Activated effector memory CD4-positive, alpha-beta T cell treated with Interleukin-2 at 50 U/mL for 16 hours (primary cell): Measurements from ENCODE around the gene MINDY4B.

Experiments used
- DNase-seq: peaks from one replicate; pipeline ENCODE4 v3.0.0-alpha.2; 2020

The MINDY4B gene

GRCh38 chr3:150905339-150905738, at the start of gene MINDY4B:
TSS of gene MINDY4B (minus strand) at chr3:150905439. CDS start at chr3:150905439, 0 bp downstream.
- DNase-seq: no peak

- no peak for DNase-seq
Observed at GRCh38 chr3:150951923-150952322, 46.7 kb upstream of the MINDY4B start.

GRCh38 chr3:150945226-150946032, 40.2 kb upstream of the MINDY4B start:
- no peak for DNase-seq

- no peak for DNase-seq
Observed at GRCh38 chr3:150942221-150942620, 37.0 kb upstream of the MINDY4B start.

DNA sequence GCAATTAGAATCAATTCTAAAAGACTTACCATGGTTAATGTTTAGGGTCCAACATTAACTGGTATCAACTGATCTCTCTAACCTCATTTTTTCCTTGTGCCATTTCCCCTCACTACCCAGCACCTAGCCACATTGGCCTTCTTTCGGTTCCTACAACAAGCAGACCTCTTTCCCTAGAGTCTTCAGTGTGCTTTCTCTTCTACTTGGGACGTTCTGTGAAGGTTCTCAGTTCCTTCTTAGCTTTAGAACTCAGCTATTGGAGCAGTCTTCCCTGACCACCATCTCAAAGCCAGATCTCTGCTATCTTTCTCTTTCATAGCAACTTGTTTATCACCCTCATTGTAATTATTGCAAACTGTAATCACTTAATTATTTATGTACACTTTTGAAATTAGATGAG, 31.5 kb upstream of the MINDY4B start:
- DNase-seq: no peak

GRCh38 chr3:150933473-150933995, 28.3 kb upstream of the MINDY4B start:
- no peak for DNase-seq

- DNase-seq: no peak
Observed at GRCh38 chr3:150931745-150932144, 26.5 kb upstream of the MINDY4B start.

GRCh38 chr3:150930839-150931238, 25.6 kb upstream of the MINDY4B start:
- no peak for DNase-seq

GRCh38 chr3:150928234-150928633, 23.0 kb upstream of the MINDY4B start:
- no peak for DNase-seq

DNA sequence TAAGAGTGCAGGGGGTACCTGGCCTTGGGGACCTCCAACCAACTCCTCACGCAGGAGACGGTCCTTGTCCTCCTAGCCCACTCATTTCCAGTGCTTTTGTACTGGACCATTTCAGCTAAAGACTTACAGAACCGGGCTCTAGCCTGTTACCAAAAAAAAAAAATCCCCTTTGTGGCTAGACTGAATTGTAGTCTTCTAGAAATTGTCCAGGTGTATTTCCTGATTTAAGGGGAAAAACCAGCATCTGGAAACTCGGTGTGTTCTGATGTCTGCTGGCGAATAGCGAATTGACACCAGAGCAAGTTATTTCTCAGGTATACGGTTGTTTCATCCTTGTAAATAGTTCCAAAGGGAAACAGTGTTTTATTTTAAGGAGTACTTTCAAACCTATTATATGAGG, 21.1 kb upstream of the MINDY4B start:
- no peak for DNase-seq

DNA sequence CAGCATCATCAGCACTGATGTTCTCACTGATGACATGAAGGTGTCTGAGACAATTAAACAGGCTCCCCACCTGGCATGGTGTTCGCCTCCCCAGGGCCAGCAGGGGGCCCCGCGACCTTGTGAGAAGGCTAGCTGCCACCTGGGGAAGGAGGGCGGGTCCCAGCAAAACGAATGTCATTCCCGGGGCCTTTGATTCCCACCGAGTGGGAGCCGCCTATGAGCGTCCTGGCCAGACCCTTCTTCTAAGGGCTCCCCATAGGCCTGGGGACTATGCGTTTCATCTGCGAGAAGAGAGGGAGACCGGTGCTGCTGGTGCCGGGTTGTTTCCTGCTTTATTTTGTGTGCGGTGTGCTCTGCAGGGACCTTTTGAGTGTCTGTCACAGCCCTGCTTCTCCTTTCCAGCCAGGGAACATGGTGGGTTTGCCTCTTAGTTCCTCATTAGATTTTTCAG, 20.5 kb upstream of the MINDY4B start:
- DNase-seq: peak; percentile 22

DNA sequence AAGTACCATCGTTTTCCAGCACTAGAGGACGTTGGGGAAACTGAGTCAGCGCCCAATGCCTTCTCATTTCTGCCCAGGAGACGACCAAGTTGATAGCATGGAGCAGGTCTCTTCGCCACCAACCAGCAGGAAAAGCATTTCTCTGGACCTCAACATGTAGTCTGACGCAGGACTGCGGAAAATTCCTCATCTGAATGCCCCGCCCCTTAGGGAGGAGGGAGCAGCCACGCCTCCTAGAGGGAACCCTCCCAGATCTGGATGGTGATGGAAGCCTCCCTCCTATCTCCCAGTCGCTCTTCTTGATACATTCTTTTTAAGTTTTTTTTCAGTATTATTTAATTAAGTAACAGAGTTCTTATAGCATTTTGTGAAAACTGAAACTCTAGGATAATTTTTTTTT, 17.4 kb upstream of the MINDY4B start:
- DNase-seq: no peak

DNA sequence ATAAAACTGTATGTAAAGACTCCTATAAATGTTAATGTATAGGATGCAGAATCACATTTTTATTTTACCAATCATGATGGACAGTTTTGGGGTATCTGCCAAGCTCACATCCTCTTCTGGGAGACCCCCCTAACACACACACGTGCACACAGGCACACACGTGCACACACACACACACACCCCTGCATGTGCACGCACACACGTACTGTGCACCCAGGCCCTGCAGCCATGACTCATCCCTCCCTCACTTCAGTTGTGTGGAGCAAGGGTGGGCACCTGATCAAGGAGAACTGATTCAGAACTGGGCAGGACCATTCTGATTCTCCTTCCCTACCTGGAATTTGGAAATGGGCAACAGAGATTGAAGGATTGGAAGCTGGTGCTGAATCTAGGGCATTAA, 16.0 kb upstream of the MINDY4B start:
- DNase-seq: no peak

- DNase-seq: no peak
Observed at GRCh38 chr3:150920236-150920635, 15.0 kb upstream of the MINDY4B start.

- DNase-seq: no peak
Observed at GRCh38 chr3:150917951-150918350, 12.7 kb upstream of the MINDY4B start.

DNA sequence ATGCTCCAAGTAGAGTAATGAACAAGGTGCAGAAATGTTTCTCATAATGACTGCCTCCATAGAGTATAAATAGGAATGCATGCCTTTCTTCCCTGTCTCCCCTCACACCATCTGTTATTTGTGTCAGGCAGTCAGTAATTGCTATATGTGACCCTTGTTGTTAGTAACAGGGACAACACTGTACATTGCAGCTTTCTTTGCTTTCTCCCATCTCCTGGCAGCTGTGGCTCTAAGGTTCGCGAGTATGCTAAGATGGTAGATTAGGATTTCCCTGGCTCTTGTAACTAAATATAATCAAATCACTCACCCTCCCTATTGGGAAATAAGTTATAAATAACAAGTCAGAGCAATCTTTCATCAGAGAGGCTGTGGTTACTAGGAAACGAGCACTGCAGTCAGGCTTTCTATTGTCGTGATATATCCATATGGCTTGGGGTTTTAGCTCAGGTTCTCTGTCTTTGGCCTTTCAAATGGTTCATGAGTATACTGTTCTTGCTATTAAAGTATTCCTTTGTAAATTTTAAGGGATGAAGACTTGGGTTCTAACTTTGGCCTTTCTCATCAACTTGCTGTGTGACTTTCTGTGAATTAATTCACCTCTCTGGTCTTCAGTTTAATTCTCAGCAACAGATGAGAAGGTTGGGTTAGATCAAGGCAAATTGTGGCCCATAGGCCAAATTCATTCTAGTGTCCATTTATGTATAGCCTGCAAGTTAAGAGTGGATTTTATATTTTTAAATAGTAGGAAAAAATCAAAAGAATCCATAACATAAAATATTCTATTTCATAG, 8.1 kb upstream of the MINDY4B start:
- DNase-seq: no peak

- DNase-seq: no peak
Observed at GRCh38 chr3:150912501-150912900, 7.3 kb upstream of the MINDY4B start.

DNA sequence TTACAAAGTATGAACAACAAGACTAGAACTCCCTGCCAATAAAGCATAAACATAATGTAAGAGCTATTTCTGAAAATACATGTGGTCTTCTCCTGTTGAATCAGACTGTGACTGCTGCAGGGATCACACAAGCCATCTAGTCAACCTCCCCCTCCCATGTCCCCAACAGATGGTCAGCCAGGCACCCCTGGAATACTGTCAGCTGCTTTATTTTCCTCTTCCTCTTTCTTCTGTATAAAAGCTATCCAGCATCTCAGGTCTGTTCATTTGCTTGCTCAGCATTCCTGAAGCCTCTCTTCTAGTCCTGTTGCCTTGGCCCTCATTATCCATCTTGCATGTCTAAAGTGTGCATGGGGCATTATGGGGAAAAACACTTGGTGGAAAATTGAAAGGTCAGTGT, 6.5 kb upstream of the MINDY4B start:
- DNase-seq: no peak

DNA sequence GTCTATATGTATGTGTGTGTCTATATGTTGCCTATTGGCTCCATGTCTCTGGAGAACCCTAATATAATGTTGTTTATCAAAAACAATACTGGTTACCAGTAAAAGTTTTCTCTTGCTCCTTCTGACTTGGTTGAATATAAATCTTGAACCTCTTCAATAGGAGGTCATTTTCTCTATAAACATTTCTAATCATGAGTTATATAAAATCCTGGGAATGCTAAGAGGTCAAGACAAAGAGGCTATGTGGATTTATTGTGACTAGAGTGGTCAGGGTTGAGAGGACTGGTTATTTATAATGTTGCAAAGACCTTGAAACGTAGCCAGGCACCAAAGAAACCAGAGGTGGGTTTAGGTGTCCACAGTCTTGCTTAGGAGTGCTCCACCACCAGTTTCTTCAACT, 1.2 kb upstream of the MINDY4B start:
- no peak for DNase-seq

- DNase-seq: no peak
Observed at GRCh38 chr3:150905746-150906145, 507 bp upstream of the MINDY4B start.

- no peak for DNase-seq
Observed at GRCh38 chr3:150902988-150903387, 2.3 kb downstream of the MINDY4B start.

DNA sequence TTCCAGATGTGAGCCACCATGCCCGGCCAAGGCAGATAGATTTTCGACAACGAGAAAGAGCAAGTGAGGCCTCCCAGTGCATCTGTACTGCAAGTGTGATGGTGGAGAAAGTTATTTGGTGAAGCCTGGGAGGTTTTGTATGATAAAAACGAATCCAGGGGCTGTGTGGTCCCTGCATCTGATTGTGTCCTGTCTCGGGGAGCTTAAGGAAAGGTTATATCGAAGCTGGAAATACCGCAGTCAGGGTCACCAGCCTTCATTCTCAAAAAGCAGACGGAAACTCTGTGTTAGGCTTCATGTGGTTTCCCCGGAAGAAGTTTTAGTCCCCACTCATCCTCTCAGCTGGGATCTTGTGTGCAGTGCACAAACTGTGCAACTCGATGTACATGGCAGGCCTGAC, 3.4 kb downstream of the MINDY4B start:
- DNase-seq: no peak

DNA sequence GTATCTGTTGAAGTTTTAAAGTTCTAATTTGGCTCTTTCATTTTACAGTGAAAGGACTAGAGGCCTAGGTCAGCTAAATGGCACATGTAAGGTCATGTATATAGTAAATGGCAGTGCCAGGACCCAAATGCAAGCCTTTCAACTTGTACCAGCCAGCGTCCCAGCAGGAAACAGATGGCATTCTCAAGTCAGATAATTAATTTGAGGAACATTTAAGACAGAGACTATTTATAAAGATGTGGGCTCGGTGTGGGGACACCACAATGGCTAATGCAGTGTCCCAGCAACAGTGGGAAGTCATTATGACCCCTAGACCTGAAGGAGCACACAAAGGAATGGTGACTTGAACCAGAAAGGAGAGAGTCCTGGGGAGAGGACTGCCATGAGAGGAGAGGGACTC, 6.1 kb downstream of the MINDY4B start:
- DNase-seq: no peak
